ENCODE measurements around the gene GMDS. TPM values are rescaled to one million over a fixed set of nuclear protein-coding genes. Genes with fewer than 3 reads are reported as not detected.

GMDS gene
- polyA plus RNA-seq, 4 donors: 63.3 to 87.8 (median 71.6) TPM

GRCh38 chr6:2242311-2242710 lies 3.1 kb downstream of the GMDS start:
- no peak for DNase-seq (ENCODE audit: low read depth in 4 of 4, low spot score in 2 of 4)

DNA sequence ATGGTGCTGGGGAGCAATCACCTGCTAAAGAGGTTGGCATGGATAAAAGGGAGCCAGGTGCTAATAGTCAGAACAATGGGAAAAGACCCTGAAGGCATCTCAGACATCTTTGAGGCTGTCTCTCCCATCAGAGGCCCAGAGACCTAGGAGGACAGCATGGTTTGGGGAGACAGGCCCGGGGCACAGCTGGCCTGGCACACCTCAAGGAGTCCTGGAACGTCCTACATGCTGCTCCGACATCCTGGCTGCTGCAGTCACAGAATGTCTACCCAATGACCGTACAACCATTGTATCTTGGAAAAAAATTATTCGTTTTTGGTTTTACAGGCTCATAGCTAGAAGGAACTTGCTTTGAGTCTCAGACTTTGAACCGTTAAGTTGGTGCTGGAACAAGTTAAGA lies 4.4 kb downstream of the GMDS start:
- no peak for DNase-seq (ENCODE audit: low read depth in 4 of 4, low spot score in 2 of 4)

DNA sequence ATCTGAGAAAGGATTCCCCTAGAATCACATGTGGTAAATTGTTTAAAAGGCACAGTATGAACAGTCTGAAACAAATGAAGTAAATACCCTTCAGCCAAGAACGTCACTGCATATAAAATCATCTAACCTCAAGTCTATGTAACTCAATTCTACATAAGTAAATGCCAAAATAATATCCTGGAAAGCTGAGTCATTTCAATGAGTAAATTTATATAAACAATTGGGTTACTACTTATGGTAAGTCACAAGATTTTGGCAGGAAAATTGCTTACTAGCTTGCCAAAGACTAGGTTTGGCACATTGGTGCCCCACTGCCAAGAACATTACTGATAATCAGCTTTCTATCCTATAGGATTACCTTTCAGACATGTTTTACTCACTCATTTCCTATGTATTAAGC lies 8.4 kb downstream of the GMDS start:
- no peak for DNase-seq (ENCODE audit: low read depth in 4 of 4, low spot score in 2 of 4)

- no peak for DNase-seq (ENCODE audit: low read depth in 4 of 4, low spot score in 2 of 4)
These were observed 9.5 kb downstream of the GMDS start for GRCh38 chr6:2235777-2236495.

GRCh38 chr6:2232445-2232844 lies 13.0 kb downstream of the GMDS start:
- DNase-seq (ENCODE audit: low read depth in 4 of 4, low spot score in 2 of 4): no peak

DNA sequence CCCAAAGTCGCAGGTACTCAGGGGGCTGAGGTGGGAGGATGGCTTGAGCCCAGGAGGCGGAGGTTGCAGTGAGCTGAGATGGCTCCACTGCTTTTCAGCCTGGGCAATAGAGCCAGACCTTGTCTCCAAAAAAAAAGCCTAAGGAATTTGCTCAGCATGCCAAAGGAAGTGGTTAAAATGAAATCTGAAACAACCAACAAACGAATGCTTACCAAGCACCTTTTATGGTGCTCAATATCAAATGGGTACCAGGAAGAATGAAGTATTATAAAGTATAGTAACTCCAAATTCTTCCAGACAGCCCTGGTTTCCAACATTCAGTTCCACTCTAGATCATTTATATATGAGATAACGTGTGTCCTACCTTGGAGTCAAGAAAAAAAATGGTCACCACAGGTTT lies 14.0 kb downstream of the GMDS start:
- no peak for DNase-seq (ENCODE audit: low read depth in 4 of 4, low spot score in 2 of 4)

DNA sequence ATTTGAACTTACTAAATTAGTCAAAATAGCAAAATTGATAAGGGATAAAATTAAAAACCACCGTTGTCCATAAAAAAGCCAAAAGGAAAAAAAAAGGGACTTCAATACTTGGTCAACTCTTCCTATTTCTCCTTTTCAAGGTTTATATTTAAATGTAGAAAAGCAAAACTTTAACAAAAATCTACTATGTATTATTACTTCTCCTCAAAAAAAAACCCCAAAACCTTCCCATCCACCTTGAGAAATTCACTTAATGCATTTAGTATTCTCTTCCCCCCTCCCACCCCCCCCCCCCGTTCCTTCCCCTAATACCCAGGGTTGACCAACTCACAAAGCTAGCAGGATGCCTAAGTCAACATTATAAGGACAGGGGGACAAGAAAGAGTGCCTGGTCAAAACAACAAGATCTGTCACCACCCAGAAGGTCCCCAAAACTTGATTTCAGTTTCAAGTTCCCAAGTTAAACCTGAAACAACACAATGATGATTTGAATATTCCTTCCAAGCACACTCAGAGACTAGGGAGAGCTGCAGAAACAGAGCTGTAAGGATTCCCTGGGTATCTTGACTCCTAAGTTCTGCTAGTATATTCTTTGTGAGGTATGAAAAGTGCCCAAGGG lies 14.6 kb downstream of the GMDS start:
- no peak for DNase-seq (ENCODE audit: low read depth in 4 of 4, low spot score in 2 of 4)

- no peak for DNase-seq (ENCODE audit: low read depth in 4 of 4, low spot score in 2 of 4)
These were observed 15.7 kb downstream of the GMDS start for GRCh38 chr6:2229742-2230141.

- no peak for DNase-seq (ENCODE audit: low read depth in 4 of 4, low spot score in 2 of 4)
These were observed 16.4 kb downstream of the GMDS start for GRCh38 chr6:2229039-2229438.

DNA sequence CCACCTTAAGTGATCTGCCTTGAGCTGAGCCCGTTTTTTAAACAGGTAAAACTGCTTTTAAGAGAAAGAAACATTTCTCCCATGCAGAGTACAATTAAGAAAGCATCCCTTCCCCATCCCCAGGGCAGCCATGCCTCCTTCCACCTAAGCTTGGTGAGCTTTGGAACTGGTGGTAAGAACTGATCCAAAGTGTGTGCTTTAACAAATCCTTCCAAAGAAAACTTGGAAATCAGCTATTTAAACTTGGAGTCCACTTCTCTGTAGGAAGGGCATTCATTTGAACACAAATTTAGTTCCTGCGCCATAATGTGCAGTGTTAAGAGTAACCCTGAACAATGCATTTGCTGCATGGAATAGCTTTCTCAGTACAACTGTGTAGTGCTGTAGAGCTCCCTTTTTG lies 17.0 kb downstream of the GMDS start:
- no peak for DNase-seq (ENCODE audit: low read depth in 4 of 4, low spot score in 2 of 4)

- no peak for DNase-seq (ENCODE audit: low read depth in 4 of 4, low spot score in 2 of 4)
These were observed 18.6 kb downstream of the GMDS start for GRCh38 chr6:2226775-2227174.

DNA sequence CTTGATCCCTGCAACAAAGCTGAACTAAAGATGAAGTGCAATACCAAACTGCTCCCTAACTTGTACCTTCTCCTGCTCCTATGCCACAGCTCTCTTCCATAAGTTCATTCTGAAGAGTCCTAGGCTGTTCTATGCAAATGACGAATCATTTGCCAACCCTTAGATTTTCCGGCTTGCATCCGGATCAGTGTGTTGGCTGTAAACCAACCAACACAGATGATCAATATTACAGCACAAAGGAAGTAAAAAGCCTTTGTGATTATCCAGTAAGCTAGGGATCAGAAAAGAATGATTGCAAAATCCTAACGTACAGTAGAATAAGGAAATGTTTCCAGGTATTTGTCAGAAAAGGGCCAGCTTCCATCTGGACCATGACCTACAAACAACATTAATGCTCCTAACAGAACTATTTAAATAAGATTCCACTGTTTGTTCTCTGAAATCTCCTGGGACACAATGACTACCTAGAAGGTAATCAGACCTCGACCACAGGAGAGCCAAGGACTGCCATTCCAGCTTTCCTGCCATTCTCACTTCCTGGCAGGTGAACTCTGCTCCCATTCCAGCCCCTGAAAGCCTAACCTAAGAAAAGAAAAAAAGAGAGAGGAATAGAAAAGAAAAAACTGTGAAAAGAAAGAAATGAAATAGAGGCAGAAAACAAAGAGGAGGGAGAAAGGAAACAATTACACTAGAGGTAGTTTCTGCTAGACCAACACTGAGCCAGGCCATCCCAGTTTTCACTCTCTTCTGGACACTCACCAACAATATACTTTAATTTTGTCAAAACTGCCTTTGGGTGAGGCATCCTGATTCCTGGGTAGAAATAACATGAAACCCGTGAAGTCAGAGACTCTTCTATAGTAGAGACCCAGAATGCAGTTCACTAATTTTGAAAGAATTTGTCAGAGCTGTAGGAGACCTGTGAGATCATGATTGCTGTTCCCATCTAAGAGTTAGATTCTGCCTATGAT lies 19.7 kb downstream of the GMDS start:
- no peak for DNase-seq (ENCODE audit: low read depth in 4 of 4, low spot score in 2 of 4)

- no peak for DNase-seq (ENCODE audit: low read depth in 4 of 4, low spot score in 2 of 4)
These were observed 20.5 kb downstream of the GMDS start for GRCh38 chr6:2224847-2225382.

GRCh38 chr6:2222275-2222842 lies 23.0 kb downstream of the GMDS start:
- no peak for DNase-seq (ENCODE audit: low read depth in 4 of 4, low spot score in 2 of 4)

GRCh38 chr6:2221726-2222274 lies 23.6 kb downstream of the GMDS start:
- no peak for DNase-seq (ENCODE audit: low read depth in 4 of 4, low spot score in 2 of 4)

DNA sequence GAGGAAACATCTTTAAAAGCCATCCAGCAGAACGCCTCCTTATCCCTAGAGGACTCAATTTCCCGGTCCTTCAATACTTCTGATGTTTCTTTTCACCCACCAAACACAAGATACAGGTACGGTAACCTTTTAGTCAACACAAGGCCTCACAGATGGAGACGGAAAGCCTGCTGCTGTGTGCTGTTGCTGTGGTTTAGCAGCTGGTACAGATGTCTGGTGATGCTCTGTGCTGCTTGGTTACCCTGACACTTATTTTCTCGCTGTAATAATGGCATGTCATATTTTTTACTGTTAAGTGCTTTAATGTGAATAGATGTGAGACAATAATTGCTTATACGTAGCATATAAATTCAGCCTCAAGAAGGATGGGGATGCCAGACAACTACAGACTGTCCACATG lies 25.3 kb downstream of the GMDS start:
- no peak for DNase-seq (ENCODE audit: low read depth in 4 of 4, low spot score in 2 of 4)

DNA sequence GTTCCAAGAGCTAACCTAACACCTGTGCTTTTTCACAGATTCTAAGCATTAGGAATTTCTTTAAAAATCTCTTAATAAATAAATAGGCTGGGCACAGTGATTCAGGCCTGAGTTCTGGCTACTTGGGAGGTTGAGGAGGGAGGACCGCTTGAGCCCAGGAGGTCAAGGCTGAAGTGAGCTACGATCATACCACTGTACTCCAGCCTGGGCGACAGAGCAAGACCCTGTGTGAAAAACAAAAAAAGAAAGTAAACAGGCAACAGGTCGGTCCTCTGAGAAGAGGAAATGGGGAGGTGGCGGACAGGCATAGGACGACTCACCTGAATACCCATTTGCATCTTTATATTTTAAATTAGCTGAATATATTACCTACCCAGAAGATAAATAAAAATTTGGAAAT lies 26.5 kb downstream of the GMDS start:
- no peak for DNase-seq (ENCODE audit: low read depth in 4 of 4, low spot score in 2 of 4)

DNA sequence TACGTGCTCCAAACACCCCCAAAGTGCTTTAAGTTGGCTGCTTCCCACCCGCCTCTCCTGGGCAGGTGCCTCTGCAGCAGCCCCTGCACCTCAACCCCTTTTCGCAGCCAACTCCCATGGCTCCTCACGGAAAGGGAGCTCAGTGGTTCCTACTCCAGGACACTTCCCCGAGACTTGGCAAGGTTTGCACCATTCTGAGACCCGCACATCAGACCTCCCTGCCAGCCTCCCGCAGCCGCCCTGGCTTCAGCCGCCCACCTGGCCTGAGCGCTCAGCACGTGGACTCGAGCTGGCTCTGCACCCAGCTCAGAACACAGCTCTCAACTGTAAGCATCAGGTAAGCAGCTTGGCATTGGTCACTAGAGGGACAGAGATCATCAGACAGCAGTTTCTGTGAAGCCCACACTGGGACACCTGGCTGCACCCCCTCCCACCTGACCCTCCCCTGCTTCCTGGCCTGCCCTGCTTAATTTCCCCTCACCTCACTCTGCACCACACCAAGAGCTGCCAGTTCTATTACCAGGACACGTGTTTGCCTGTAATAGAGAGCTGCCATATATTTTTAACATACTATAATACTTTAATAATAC lies 28.5 kb downstream of the GMDS start:
- no peak for DNase-seq (ENCODE audit: low read depth in 4 of 4, low spot score in 2 of 4)

DNA sequence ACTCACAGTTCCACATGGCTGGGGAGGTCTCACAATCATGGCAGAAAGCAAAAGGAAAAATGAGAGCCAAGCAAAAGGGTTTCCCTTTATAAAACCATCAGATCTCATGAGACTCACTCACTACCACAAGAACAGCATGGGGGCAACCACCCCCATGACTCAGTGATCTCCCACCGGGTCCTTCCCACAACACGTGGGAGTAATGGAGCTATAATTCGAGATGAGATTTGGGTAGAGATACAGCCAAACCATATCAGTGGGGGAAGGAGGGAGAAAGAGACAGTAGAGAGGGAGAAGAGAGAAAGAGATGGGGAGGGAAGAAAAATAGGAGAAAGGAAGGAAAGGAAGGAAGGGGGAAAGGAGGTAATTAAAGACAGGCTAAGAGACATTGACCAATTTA lies 30.1 kb downstream of the GMDS start:
- no peak for DNase-seq (ENCODE audit: low read depth in 4 of 4, low spot score in 2 of 4)

- DNase-seq (ENCODE audit: low read depth in 4 of 4, low spot score in 2 of 4): peak in 3 of 4 donors; percentile 23 to 32 (median 24)
These were observed 32.3 kb downstream of the GMDS start for GRCh38 chr6:2213086-2213485.

Data from left renal cortex interstitium (tissue), 4 donors.